Natural killer cell (primary cell): Measurements from ENCODE around the gene TRIM62. TPM values are rescaled to one million over a fixed set of nuclear protein-coding genes. Genes with fewer than 3 reads are reported as not detected.

ENCODE experiments used
- ATAC-seq, 3 donors: fragments of 150-1000 bp in 2 of 3; fragments of 200-7000 bp in 1 of 3; cut with Tn5 transposase; 1 replicate in 1 of 3; 2 replicates in 2 of 3; pipeline ENCODE4 v1.10.0; 2021; ENCODE audit warnings: mild to moderate bottlenecking in 2 of 3, moderate library complexity in 2 of 3
- DNase-seq, 2 donors: peaks; one replicate each; pipeline versions ENCODE4 v3.0.0 to v3.0.0-alpha.2; 2013 to 2021; ENCODE audit warnings: mixed read lengths in 1 of 2
- H3K27ac ChIP-seq: one replicate; pipeline ENCODE4 v1.5.1; 2013; ENCODE audit warnings: mild to moderate bottlenecking, low read length
- H3K27me3 ChIP-seq: one replicate; pipeline ENCODE4 v1.6.1; 2013; ENCODE audit warnings: low read length; ENCODE audit not compliant: control insufficient read depth, insufficient read depth
- H3K36me3 ChIP-seq: one replicate; pipeline ENCODE4 v1.6.1; 2013; ENCODE audit warnings: low read length; ENCODE audit not compliant: control insufficient read depth, insufficient read depth
- H3K4me1 ChIP-seq: one replicate; pipeline ENCODE4 v1.6.1; 2013; ENCODE audit warnings: low read length; ENCODE audit not compliant: control insufficient read depth, insufficient read depth
- H3K4me3 ChIP-seq: one replicate; pipeline ENCODE4 v1.5.1; 2013; ENCODE audit warnings: low read length
- H3K9me3 ChIP-seq: one replicate; pipeline ENCODE4 v1.6.1; 2013; ENCODE audit warnings: low read length; ENCODE audit not compliant: control insufficient read depth, insufficient read depth
- H3K27ac Mint-ChIP-seq, 2 donors: one replicate each; pipeline ENCODE4 v1.8.0; 2022; ENCODE audit warnings: mild to moderate bottlenecking in 2 of 2, mixed read lengths in 2 of 2, moderate library complexity in 1 of 2
- H3K27me3 Mint-ChIP-seq, 2 donors: one replicate each; pipeline ENCODE4 v1.8.0; 2022; ENCODE audit warnings: low read depth in 2 of 2, mixed read lengths in 2 of 2
- H3K36me3 Mint-ChIP-seq: one replicate; pipeline ENCODE4 v1.8.0; 2022; ENCODE audit warnings: mixed read lengths
- H3K4me1 Mint-ChIP-seq, 2 donors: one replicate each; pipeline ENCODE4 v1.8.0; 2022; ENCODE audit warnings: mixed read lengths in 2 of 2
- H3K4me3 Mint-ChIP-seq: one replicate; pipeline ENCODE4 v1.8.0; 2022; ENCODE audit warnings: mild to moderate bottlenecking, moderate library complexity, mixed read lengths
- H3K9me3 Mint-ChIP-seq, 2 donors: one replicate each; pipeline ENCODE4 v1.8.0; 2022; ENCODE audit warnings: mixed read lengths in 2 of 2
- CTCF ChIP-seq: fragments of 200-600 bp; IDR thresholded peaks from one replicate; pipeline ENCODE4 v1.8.0; 2022; ENCODE audit warnings: antibody characterized with exemption
- WGBS: methylation state at CpG from one replicate; pipeline ENCODE4 v1.1.7; 2013; ENCODE audit warnings: missing lambda C conversion rate; ENCODE audit not compliant: insufficient coverage; 5-methylcytosine and 5-hydroxymethylcytosine counted together
- intact Hi-C: fragments of 100-400 bp; cut with micrococcal nuclease; formaldehyde crosslinking; loops from one replicate; pipeline ENCODE4 v1.14.2; 2022
- total RNA-seq, 4 donors: library from RNA; stranded (reverse); fragments of 120-200 nt in 1 of 4; gene quantifications; one replicate each; pipeline versions ENCODE4 v1.2.3 to v1.2.4, GENCODE V29; 2013 to 2022

Gene TRIM62
- total RNA-seq, 3 donors from 2014 or later (not counting 1 experiment from before 2014, with no cell fraction given): 18.2 to 35.4 (median 23.2) TPM

GRCh38 chr1:33147997-33148314 lies 33.9 kb downstream of the TRIM62 start:
- Histone ChIP-seq H3K27ac (no peak overlapping the region), H3K4me3 (no peak overlapping the region), H3K9me3 (no peaks in the 10 kb centered on the region), H3K27me3 (no peaks in the 10 kb centered on the region), H3K36me3 (peaks cover 22% of the 10 kb centered on the region), H3K4me1 (no peaks in the 10 kb centered on the region)
- no peak for TF ChIP-seq CTCF
- no peaks in the 10 kb centered on the region for H3K9me3 Mint-ChIP-seq
- intact Hi-C loops: no loop called here
- no peaks in the 10 kb centered on the region for H3K4me1 Mint-ChIP-seq
- no peaks in the 10 kb centered on the region for H3K36me3 Mint-ChIP-seq
- DNase-seq (peak in 1 of 2 donors; percentile 55), ATAC-seq (peak in 1 of 3 donors; percentile 19)
- no peaks in the 10 kb centered on the region for H3K27me3 Mint-ChIP-seq
- 64% methylated on average over 1 of the region's 3 CpGs for WGBS
- no peak overlapping the region for H3K27ac Mint-ChIP-seq
- H3K4me3 Mint-ChIP-seq: no peak overlapping the region

GRCh38 chr1:33147275-33147996 lies 34.4 kb downstream of the TRIM62 start:
- TF ChIP-seq CTCF: no peak

GRCh38 chr1:33146003-33146402 lies 35.8 kb downstream of the TRIM62 start:
- ATAC-seq (no peak), DNase-seq (no peak)
- intact Hi-C loops: no loop called here
- WGBS: 77% methylated on average over 3 of the region's 3 CpGs
- H3K27me3 Mint-ChIP-seq: no peaks in the 10 kb centered on the region
- no peaks in the 10 kb centered on the region for H3K4me1 ChIP-seq
- H3K36me3 ChIP-seq: peaks cover 16% of the 10 kb centered on the region
- H3K9me3 ChIP-seq: no peaks in the 10 kb centered on the region
- H3K36me3 Mint-ChIP-seq: no peaks in the 10 kb centered on the region
- H3K27ac Mint-ChIP-seq: no peak overlapping the region
- no peaks in the 10 kb centered on the region for H3K27me3 ChIP-seq
- H3K4me3 ChIP-seq: no peak overlapping the region
- no peaks in the 10 kb centered on the region for H3K9me3 Mint-ChIP-seq
- H3K4me3 Mint-ChIP-seq: no peak overlapping the region
- TF ChIP-seq CTCF: no peak
- H3K27ac ChIP-seq: no peak overlapping the region
- H3K4me1 Mint-ChIP-seq: peaks cover 0 to 4% of the 10 kb centered on the region in 2 donors

More at GRCh38 chr1:33147275-33147996, 34.4 kb downstream of the TRIM62 start:
- Histone ChIP-seq H3K27me3 (no peaks in the 10 kb centered on the region), H3K4me3 (no peak overlapping the region), H3K36me3 (peaks cover 22% of the 10 kb centered on the region), H3K4me1 (no peaks in the 10 kb centered on the region), H3K27ac (no peak overlapping the region), H3K9me3 (no peaks in the 10 kb centered on the region)
- H3K27ac Mint-ChIP-seq: no peak overlapping the region
- H3K36me3 Mint-ChIP-seq: no peaks in the 10 kb centered on the region
- no peaks in the 10 kb centered on the region for H3K9me3 Mint-ChIP-seq
- no peak overlapping the region for H3K4me3 Mint-ChIP-seq
- ATAC-seq: peak in 1 of 3 donors; percentile 16
- H3K27me3 Mint-ChIP-seq: no peaks in the 10 kb centered on the region
- H3K4me1 Mint-ChIP-seq: no peaks in the 10 kb centered on the region
- 97% methylated on average over 30 of the region's 30 CpGs for WGBS
- no peak for DNase-seq
- intact Hi-C loops: no loop called here

- 100% methylated on average over 2 of the region's 2 CpGs for WGBS
- Mint-ChIP-seq H3K27ac (no peak overlapping the region), H3K9me3 (no peaks in the 10 kb centered on the region), H3K4me3 (no peak overlapping the region), H3K4me1 (peaks cover 0 to 13% of the 10 kb centered on the region in 2 donors), H3K27me3 (no peaks in the 10 kb centered on the region), H3K36me3 (no peaks in the 10 kb centered on the region)
- Histone ChIP-seq H3K4me3 (no peak overlapping the region), H3K36me3 (peaks cover 16% of the 10 kb centered on the region), H3K4me1 (no peaks in the 10 kb centered on the region), H3K27ac (no peak overlapping the region), H3K27me3 (no peaks in the 10 kb centered on the region), H3K9me3 (no peaks in the 10 kb centered on the region)
- no peak for TF ChIP-seq CTCF
- intact Hi-C loops: no loop called here
- DNase-seq: no peak
- peak in 1 of 3 donors; percentile 71 for ATAC-seq
Observed at GRCh38 chr1:33143698-33144097, 38.1 kb downstream of the TRIM62 start.
